Neuronal stem cell (in vitro differentiated cells): ENCODE results near the gene OR52B4. TPM values are rescaled to one million over a fixed set of nuclear protein-coding genes. Genes with fewer than 3 reads are reported as not detected.
"Not testable (repeated sequence)": the region's sequence is repeated elsewhere in the genome, so short reads cannot be mapped to it uniquely, and the experiment has no call there.

ENCODE experiments used
- DNase-seq: peaks from one replicate; pipeline ENCODE4 v3.0.0-alpha.2; 2013; ENCODE audit warnings: low spot score
- H2AFZ ChIP-seq: one replicate; pipeline ENCODE4 v1.6.1; 2013; ENCODE audit warnings: mild to moderate bottlenecking, low read length, inconsistent platforms
- H2AK5ac ChIP-seq: 2 replicates; pipeline ENCODE4 v1.6.1; 2013; ENCODE audit warnings: low read depth, mild to moderate bottlenecking, inconsistent platforms, low read length, moderate library complexity, mixed read lengths
- H2BK120ac ChIP-seq: 2 replicates; pipeline ENCODE4 v1.6.1; 2013; ENCODE audit warnings: low read depth, mild to moderate bottlenecking, inconsistent platforms, low read length, moderate library complexity, mixed read lengths
- H2BK12ac ChIP-seq: one replicate; pipeline ENCODE4 v1.6.1; 2013; ENCODE audit warnings: low read length, inconsistent platforms
- H2BK15ac ChIP-seq: 2 replicates; pipeline ENCODE4 v1.6.1; 2013; ENCODE audit warnings: mild to moderate bottlenecking, low read length, inconsistent platforms, mixed read lengths
- H2BK5ac ChIP-seq: one replicate; pipeline ENCODE4 v1.6.1; 2013; ENCODE audit warnings: inconsistent platforms, mild to moderate bottlenecking, low read length, moderate library complexity
- H3K14ac ChIP-seq: one replicate; pipeline ENCODE4 v1.6.1; 2013; ENCODE audit warnings: low read length, inconsistent platforms
- H3K18ac ChIP-seq: 2 replicates; pipeline ENCODE4 v1.6.1; 2013; ENCODE audit warnings: low read length, inconsistent platforms
- H3K23ac ChIP-seq: 2 replicates; pipeline ENCODE4 v1.6.1; 2013; ENCODE audit warnings: low read depth, mild to moderate bottlenecking, mixed read lengths, low read length, inconsistent platforms; ENCODE audit not compliant: poor library complexity
- H3K27ac ChIP-seq: replicated peaks from 3 replicates; pipeline ENCODE4 v1.5.1; 2013; ENCODE audit warnings: low read length, inconsistent platforms
- H3K27me3 ChIP-seq, 3 experiments: 2 replicates each; pipeline ENCODE4 v1.6.1; 2013; ENCODE audit warnings: low read length in 3 of 3, mild to moderate bottlenecking in 2 of 3, inconsistent platforms in 1 of 3, low read depth in 1 of 3, mixed read lengths in 1 of 3, moderate library complexity in 1 of 3; ENCODE audit not compliant: control insufficient read depth in 3 of 3, insufficient read depth in 3 of 3
- H3K36me3 ChIP-seq, 2 donors: replicated peaks in 1 of 2; 2 replicates each; pipeline ENCODE4 v1.6.1; 2013; ENCODE audit warnings: low read length in 2 of 2; ENCODE audit not compliant: control insufficient read depth in 2 of 2, insufficient read depth in 2 of 2
- H3K4ac ChIP-seq: 2 replicates; pipeline ENCODE4 v1.6.1; 2013; ENCODE audit warnings: inconsistent platforms, mild to moderate bottlenecking, low read length, moderate library complexity
- H3K4me1 ChIP-seq, 2 donors: 1 replicate in 1 of 2; 2 replicates in 1 of 2; pipeline ENCODE4 v1.6.1; 2013; ENCODE audit warnings: low read length in 2 of 2, low read depth in 1 of 2; ENCODE audit not compliant: control insufficient read depth in 2 of 2, insufficient read depth in 1 of 2
- H3K4me2 ChIP-seq: one replicate; pipeline ENCODE4 v1.6.1; 2013; ENCODE audit warnings: mild to moderate bottlenecking, low read length, inconsistent platforms; ENCODE audit not compliant: insufficient read depth, poor library complexity, severe bottlenecking
- H3K4me3 ChIP-seq, 2 donors: 2 replicates each; pipeline ENCODE4 v1.5.1; 2013; ENCODE audit warnings: low read length in 2 of 2, mild to moderate bottlenecking in 2 of 2, inconsistent platforms in 1 of 2, moderate library complexity in 1 of 2
- H3K79me1 ChIP-seq: one replicate; pipeline ENCODE4 v1.6.1; 2013; ENCODE audit warnings: low read depth, mild to moderate bottlenecking, inconsistent platforms, low read length, moderate library complexity
- H3K9ac ChIP-seq: one replicate; pipeline ENCODE4 v1.6.1; 2013; ENCODE audit warnings: mild to moderate bottlenecking, low read depth, low read length, inconsistent platforms; ENCODE audit not compliant: poor library complexity
- H3K9me3 ChIP-seq, 2 donors: replicated peaks in 1 of 2; 2 replicates each; pipeline versions ENCODE3 to v1.6.1; 2013; ENCODE audit warnings: low read length in 2 of 2, mild to moderate bottlenecking in 2 of 2, inconsistent platforms in 1 of 2, low read depth in 1 of 2, mixed read lengths in 1 of 2, moderate library complexity in 1 of 2; ENCODE audit not compliant: control insufficient read depth in 2 of 2, insufficient read depth in 1 of 2
- H4K8ac ChIP-seq: one replicate; pipeline ENCODE4 v1.6.1; 2013; ENCODE audit warnings: low read depth, mild to moderate bottlenecking, inconsistent platforms, low read length, moderate library complexity
- H4K91ac ChIP-seq: one replicate; pipeline ENCODE4 v1.6.1; 2013; ENCODE audit warnings: low read length, low read depth, mild to moderate bottlenecking, inconsistent platforms; ENCODE audit not compliant: poor library complexity
- WGBS, 2 donors: extraction: QIAGEN DNeasy Blood & Tissue Kit; methylation state at CpG; one replicate each; pipeline ENCODE4 v1.1.7; 2013; ENCODE audit warnings: missing lambda C conversion rate in 2 of 2, mixed read lengths in 1 of 2; ENCODE audit not compliant: insufficient read length in 2 of 2, insufficient replicate concordance in 1 of 2; ENCODE audit errors: extremely low coverage in 2 of 2; 5-methylcytosine and 5-hydroxymethylcytosine counted together
- polyA plus RNA-seq, 2 experiments: library from polyadenylated mRNA; stranded (reverse); fragments of 200-250 nt; gene quantifications; one replicate each; pipeline ENCODE4 v1.2.3, GENCODE V29; 2013

OR52B4 gene
- not detected for polyA plus RNA-seq (2013, experiment 1 of 2)
- polyA plus RNA-seq (2013, experiment 2 of 2) = not detected

DNA sequence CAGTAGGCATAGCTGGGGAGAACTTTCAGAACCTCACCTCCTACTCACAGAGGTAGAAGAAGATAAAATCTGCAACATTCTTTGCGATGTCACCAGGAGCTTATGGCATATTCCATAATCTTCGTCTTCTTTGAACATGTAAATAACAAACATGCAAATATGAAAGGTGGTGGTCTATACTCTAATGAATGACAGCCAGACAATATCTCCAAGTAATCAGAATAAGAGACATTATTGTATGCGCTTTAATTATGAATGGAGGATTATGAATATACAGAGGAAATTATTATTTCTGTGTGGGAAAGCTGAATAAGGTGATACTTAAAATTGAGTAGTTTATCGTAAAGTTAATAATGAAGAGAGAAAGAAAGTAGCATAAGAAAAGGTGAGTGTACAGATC, at the start of gene OR52B4:
Gene OR52B4 (minus strand): TSS at position 101 of the 400 bp plus-strand sequence. CDS start 91 bp downstream, at position 10.
- Histone ChIP-seq H3K27ac (no peak within 1 kb of the TSS), H3K18ac (no peak within 1 kb of the TSS), H3K14ac (no peak within 1 kb of the TSS), H2BK120ac (no peak within 1 kb of the TSS), H2BK15ac (no peak within 1 kb of the TSS), H2BK5ac (no peak within 1 kb of the TSS), H3K79me1 (no peaks in the 10 kb centered on the region), H3K4me1 (no peaks in the 10 kb centered on the region), H3K4ac (no peak within 1 kb of the TSS), H2AK5ac (no peak within 1 kb of the TSS), H3K27me3 (no peaks in the 10 kb centered on the region), H2AFZ (no peak within 1 kb of the TSS), H2BK12ac (no peak within 1 kb of the TSS), H3K36me3 (no peaks in the 10 kb centered on the region), H3K9ac (no peak within 1 kb of the TSS), H4K8ac (no peak within 1 kb of the TSS), H3K4me3 (no peak within 1 kb of the TSS), H3K9me3 (no peaks in the 10 kb centered on the region), H4K91ac (no peak within 1 kb of the TSS), H3K23ac (no peak within 1 kb of the TSS), H3K4me2 (no peak within 1 kb of the TSS)
- no peak for DNase-seq
- WGBS, 2 donors = 100% methylated on average over 1 of the region's 4 CpGs

DNA sequence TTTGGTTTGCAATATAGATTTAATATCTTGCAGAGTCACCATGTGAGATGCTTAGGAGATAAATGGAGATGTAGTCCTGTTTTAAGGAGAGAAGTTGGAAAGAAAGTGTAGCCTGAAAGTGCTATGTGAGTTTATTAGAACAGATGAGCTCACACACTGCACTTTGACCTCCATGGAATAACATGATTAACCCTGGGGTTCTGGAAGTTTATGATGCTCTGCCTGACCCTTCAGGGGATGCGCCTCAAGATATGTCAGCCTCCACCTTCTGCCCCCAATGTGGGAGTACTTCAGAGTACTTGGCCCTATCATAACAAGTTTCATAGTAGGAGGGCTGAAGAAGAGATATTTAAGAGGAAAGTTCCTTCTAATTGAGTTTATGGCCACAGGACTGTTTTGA, 48.6 kb upstream of the OR52B4 start:
- H2AFZ ChIP-seq = no peak overlapping the region
- H3K36me3 ChIP-seq = no peaks in the 10 kb centered on the region
- no peak overlapping the region for H3K4me3 ChIP-seq

DNA sequence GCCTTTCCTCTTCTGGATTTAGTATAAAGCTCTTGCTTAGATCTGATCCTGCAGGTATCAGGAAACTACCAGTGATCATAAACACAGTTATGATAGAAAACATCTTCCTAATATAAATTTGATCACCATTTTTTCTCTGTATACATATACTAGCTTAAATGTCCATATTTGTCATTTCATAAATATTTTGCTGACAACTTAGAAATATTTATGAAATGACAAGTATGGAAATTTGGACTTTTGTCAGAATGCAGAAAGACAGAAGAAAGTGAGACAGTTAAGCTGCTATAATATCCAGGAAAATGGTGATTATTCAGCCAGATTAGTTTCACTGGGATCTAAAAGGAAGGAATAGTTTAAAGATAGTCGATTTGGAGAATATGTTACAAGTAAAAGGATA, 48.1 kb upstream of the OR52B4 start:
- Histone ChIP-seq H3K4me3 (no peak overlapping the region), H3K23ac (no peak overlapping the region), H2AFZ (no peak overlapping the region), H3K4me2 (no peak overlapping the region), H2BK5ac (no peak overlapping the region), H2BK120ac (no peak overlapping the region), H3K4me1 (no peaks in the 10 kb centered on the region), H2AK5ac (no peak overlapping the region), H2BK12ac (no peak overlapping the region), H2BK15ac (no peak overlapping the region), H3K9me3 (no peaks in the 10 kb centered on the region), H3K14ac (no peak overlapping the region), H4K8ac (no peak overlapping the region), H3K27ac (no peak overlapping the region), H3K36me3 (no peaks in the 10 kb centered on the region), H3K18ac (no peak overlapping the region), H3K4ac (no peak overlapping the region), H3K79me1 (no peaks in the 10 kb centered on the region), H3K27me3 (peaks cover 0 to 4% (median 0%) of the 10 kb centered on the region in 3 experiments), H3K9ac (no peak overlapping the region), H4K91ac (no peak overlapping the region)
- no peak for DNase-seq
- WGBS, 2 donors = 100% methylated on average over 1 of the region's 1 CpG

More for the DNA sequence above, 48.6 kb upstream of the OR52B4 start:
- peaks cover 0 to 4% (median 0%) of the 10 kb centered on the region in 3 experiments for H3K27me3 ChIP-seq
- no peak overlapping the region for H3K4me2 ChIP-seq
- no peak overlapping the region for H4K91ac ChIP-seq
- H3K14ac ChIP-seq = no peak overlapping the region
- no peak overlapping the region for H2BK15ac ChIP-seq
- no CpG with 5 or more reads among the region's 1 CpG for WGBS, 2 donors
- H3K79me1 ChIP-seq = no peaks in the 10 kb centered on the region
- no peak overlapping the region for H2AK5ac ChIP-seq
- H2BK120ac ChIP-seq = no peak overlapping the region
- no peak overlapping the region for H3K27ac ChIP-seq
- H3K9me3 ChIP-seq = no peaks in the 10 kb centered on the region
- H3K4me1 ChIP-seq = no peaks in the 10 kb centered on the region
- H3K18ac ChIP-seq = no peak overlapping the region
- no peak overlapping the region for H3K4ac ChIP-seq
- no peak overlapping the region for H2BK5ac ChIP-seq
- no peak overlapping the region for H3K23ac ChIP-seq
- no peak overlapping the region for H4K8ac ChIP-seq
- no peak overlapping the region for H2BK12ac ChIP-seq
- DNase-seq = no peak
- H3K9ac ChIP-seq = no peak overlapping the region

DNA sequence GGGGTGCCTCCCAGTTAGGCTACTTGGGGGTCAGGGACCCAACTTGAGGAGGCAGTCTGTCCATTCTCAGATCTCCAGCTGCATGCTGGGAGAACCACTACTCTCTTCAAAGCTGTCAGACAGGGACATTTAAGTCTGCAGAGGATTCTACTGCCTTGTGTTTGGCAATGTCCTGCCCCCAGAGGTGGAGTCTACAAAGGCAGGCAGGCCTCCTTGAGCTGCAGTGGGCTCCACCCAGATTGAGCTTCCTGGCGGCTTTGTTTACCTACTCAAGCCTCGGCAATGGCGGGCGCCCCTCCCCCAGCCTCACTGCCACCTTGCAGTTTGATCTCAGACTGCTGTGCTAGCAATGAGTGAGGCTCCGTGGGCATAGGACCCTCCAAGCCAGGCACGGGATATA, 38.0 kb upstream of the OR52B4 start:
- not testable (repeated sequence) for H2BK15ac ChIP-seq, H2BK120ac ChIP-seq, H2AFZ ChIP-seq, H3K4me3 ChIP-seq, H3K27me3 ChIP-seq, H2AK5ac ChIP-seq, H3K36me3 ChIP-seq, H3K23ac ChIP-seq, H3K27ac ChIP-seq, H3K4ac ChIP-seq, H3K18ac ChIP-seq, H4K91ac ChIP-seq, H3K9ac ChIP-seq, H3K14ac ChIP-seq, H2BK5ac ChIP-seq, DNase-seq, H2BK12ac ChIP-seq, H3K4me1 ChIP-seq, H3K9me3 ChIP-seq, H3K79me1 ChIP-seq, H3K4me2 ChIP-seq, H4K8ac ChIP-seq
- no CpG with 5 or more reads among the region's 6 CpGs for WGBS, 2 donors
